Measurements from ENCODE around the gene ZNF480.

Gene ZNF480

GRCh38 chr19:52345162-52345561 is 48.2 kb downstream of the ZNF480 start:
- H3K36me3 ChIP-seq (ENCODE audit: control insufficient read depth, low read length): no peaks in the 10 kb centered on the region
- H3K27me3 ChIP-seq (ENCODE audit: control insufficient read depth, low read length): no peaks in the 10 kb centered on the region
- H3K9me3 ChIP-seq (ENCODE audit: control insufficient read depth, insufficient read depth, low read length): no peaks in the 10 kb centered on the region; the same call in 1 of the 2 replicates
- no peak overlapping the region for H3K27ac ChIP-seq (ENCODE audit: low read depth, low read length)
- H3K4me2 ChIP-seq (ENCODE audit: low read length): no peak overlapping the region
- H4K20me1 ChIP-seq (ENCODE audit: control insufficient read depth, insufficient read depth, low read depth, low read length): no peaks in the 10 kb centered on the region
- no peak for TF ChIP-seq EZH2phosphoT487 (IDR thresholded peaks at IDR 0.05; ENCODE audit: borderline replicate concordance, low read length)
- no peak overlapping the region for H3K4me3 ChIP-seq (ENCODE audit: low read length)
- H3K4me1 ChIP-seq (ENCODE audit: control insufficient read depth, low read length): no peaks in the 10 kb centered on the region
- H3K9me2 ChIP-seq (replicated peaks; ENCODE audit: control insufficient read depth, low read length): no peaks in the 10 kb centered on the region
- H3K79me2 ChIP-seq (ENCODE audit: control insufficient read depth, low read length): no peaks in the 10 kb centered on the region
- no peaks in the 10 kb centered on the region for H3F3A ChIP-seq (ENCODE audit: control insufficient read depth, insufficient read depth)

GRCh38 chr19:52351512-52351911 is 54.5 kb downstream of the ZNF480 start:
- no peaks in the 10 kb centered on the region for H3K4me1 ChIP-seq (ENCODE audit: control insufficient read depth, low read length)

GRCh38 chr19:52366414-52366824 is 69.5 kb downstream of the ZNF480 start:
- Histone ChIP-seq H3K79me2 (ENCODE audit: control insufficient read depth, low read length) (no peaks in the 10 kb centered on the region), H3K4me3 (ENCODE audit: low read length) (no peak overlapping the region), H3K36me3 (ENCODE audit: control insufficient read depth, low read length) (no peaks in the 10 kb centered on the region), H4K20me1 (ENCODE audit: control insufficient read depth, insufficient read depth, low read depth, low read length) (no peaks in the 10 kb centered on the region), H3F3A (ENCODE audit: control insufficient read depth, insufficient read depth) (no peaks in the 10 kb centered on the region), H3K9me3 (ENCODE audit: control insufficient read depth, insufficient read depth, low read length) (peaks cover 29% of the 10 kb centered on the region), H3K27me3 (ENCODE audit: control insufficient read depth, low read length) (no peaks in the 10 kb centered on the region), H3K9me2 (replicated peaks; ENCODE audit: control insufficient read depth, low read length) (no peaks in the 10 kb centered on the region), H3K4me2 (ENCODE audit: low read length) (no peak overlapping the region), H3K4me1 (ENCODE audit: control insufficient read depth, low read length) (0 out of 2 replicates have a peak, but pooled peaks cover 3% of the 10 kb centered on the region), H3K27ac (ENCODE audit: low read depth, low read length) (no peak overlapping the region)
- TF ChIP-seq EZH2phosphoT487 (IDR thresholded peaks at IDR 0.05; ENCODE audit: borderline replicate concordance, low read length): no peak
- no peak for TF ChIP-seq CTCF (IDR thresholded peaks at IDR 0.05; ENCODE audit: low read depth, low read length, poor library complexity, severe bottlenecking)

More at GRCh38 chr19:52351512-52351911, 54.5 kb downstream of the ZNF480 start:
- H3K4me2 ChIP-seq (ENCODE audit: low read length): no peak overlapping the region
- no peaks in the 10 kb centered on the region for H4K20me1 ChIP-seq (ENCODE audit: control insufficient read depth, insufficient read depth, low read depth, low read length)
- H3K4me3 ChIP-seq (ENCODE audit: low read length): no peak overlapping the region
- TF ChIP-seq CTCF (IDR thresholded peaks at IDR 0.05; ENCODE audit: low read depth, low read length, poor library complexity, severe bottlenecking) (peak; percentile 65), EZH2phosphoT487 (IDR thresholded peaks at IDR 0.05; ENCODE audit: borderline replicate concordance, low read length) (no peak)
- no peaks in the 10 kb centered on the region for H3K79me2 ChIP-seq (ENCODE audit: control insufficient read depth, low read length)
- H3K9me3 ChIP-seq (ENCODE audit: control insufficient read depth, insufficient read depth, low read length): peaks cover 7% of the 10 kb centered on the region
- no peak overlapping the region for H3K27ac ChIP-seq (ENCODE audit: low read depth, low read length)
- no peaks in the 10 kb centered on the region for H3K27me3 ChIP-seq (ENCODE audit: control insufficient read depth, low read length)
- H3K36me3 ChIP-seq (ENCODE audit: control insufficient read depth, low read length): no peaks in the 10 kb centered on the region
- H3F3A ChIP-seq (ENCODE audit: control insufficient read depth, insufficient read depth): no peaks in the 10 kb centered on the region
- no peaks in the 10 kb centered on the region for H3K9me2 ChIP-seq (replicated peaks; ENCODE audit: control insufficient read depth, low read length)

- Histone ChIP-seq H3K79me2 (ENCODE audit: control insufficient read depth, low read length) (no peaks in the 10 kb centered on the region), H3K4me1 (ENCODE audit: control insufficient read depth, low read length) (0 out of 2 replicates have a peak, but pooled peaks cover 3% of the 10 kb centered on the region), H3K4me3 (ENCODE audit: low read length) (peak within 1 kb of the TSS; percentile 61), H3K9me3 (ENCODE audit: control insufficient read depth, insufficient read depth, low read length) (peaks cover 36% of the 10 kb centered on the region), H3K27me3 (ENCODE audit: control insufficient read depth, low read length) (no peaks in the 10 kb centered on the region), H4K20me1 (ENCODE audit: control insufficient read depth, insufficient read depth, low read depth, low read length) (no peaks in the 10 kb centered on the region), H3K9me2 (replicated peaks; ENCODE audit: control insufficient read depth, low read length) (no peaks in the 10 kb centered on the region), H3K27ac (ENCODE audit: low read depth, low read length) (peak within 1 kb of the TSS; percentile 18; the same call in 1 of the 2 replicates), H3K4me2 (ENCODE audit: low read length) (peak within 1 kb of the TSS; percentile 52), H3F3A (ENCODE audit: control insufficient read depth, insufficient read depth) (no peaks in the 10 kb centered on the region), H3K36me3 (ENCODE audit: control insufficient read depth, low read length) (no peaks in the 10 kb centered on the region)
- TF ChIP-seq CTCF (IDR thresholded peaks at IDR 0.05; ENCODE audit: low read depth, low read length, poor library complexity, severe bottlenecking) (no peak), EZH2phosphoT487 (IDR thresholded peaks at IDR 0.05; ENCODE audit: borderline replicate concordance, low read length) (no peak)
Observed at GRCh38 chr19:52369559-52370340, 72.8 kb downstream of the ZNF480 start, which contains the start of gene ZNF880. TSS of gene ZNF880 (plus strand) at chr19:52369923. CDS start at chr19:52369966, 43 bp downstream.
